Measurements from ENCODE around the gene LAMB1.
"Not testable (repeated sequence)": the region's sequence is repeated elsewhere in the genome, so short reads cannot be mapped to it uniquely, and the experiment has no call there.

Gene LAMB1

GRCh38 chr7:108002726-108003598 lies at the start of gene LAMB1:
Gene LAMB1, minus strand, starts transcription at chr7:108003161. Its CDS starts 276 bp downstream, at chr7:108002885.
- DNase-seq (ENCODE audit: extremely low read depth in 1 of 2, low read depth in 1 of 2), result no peak

GRCh38 chr7:108051454-108051853 lies 48.5 kb upstream of the LAMB1 start:
- no peak for DNase-seq (ENCODE audit: extremely low read depth in 1 of 2, low read depth in 1 of 2)

DNA sequence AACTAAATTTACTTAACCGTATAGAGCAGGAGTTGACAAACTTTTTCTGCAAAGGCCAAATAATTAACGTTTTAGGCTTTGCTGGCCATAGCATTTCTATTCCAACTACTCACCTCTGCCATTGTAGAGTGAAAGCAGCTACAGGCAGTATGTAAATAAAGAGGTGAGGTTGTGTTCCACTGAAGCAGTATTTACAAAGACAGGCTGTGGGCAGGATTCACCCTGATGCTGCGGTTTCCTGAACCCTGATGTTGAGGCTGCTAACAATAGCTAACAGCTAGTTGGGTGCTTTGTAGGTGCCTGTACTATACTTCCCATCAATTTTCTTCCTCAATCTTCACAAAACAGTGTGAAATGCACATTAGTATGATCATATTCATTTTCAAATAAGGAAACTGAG lies 47.0 kb upstream of the LAMB1 start:
- no peak for DNase-seq (ENCODE audit: extremely low read depth in 1 of 2, low read depth in 1 of 2)

DNA sequence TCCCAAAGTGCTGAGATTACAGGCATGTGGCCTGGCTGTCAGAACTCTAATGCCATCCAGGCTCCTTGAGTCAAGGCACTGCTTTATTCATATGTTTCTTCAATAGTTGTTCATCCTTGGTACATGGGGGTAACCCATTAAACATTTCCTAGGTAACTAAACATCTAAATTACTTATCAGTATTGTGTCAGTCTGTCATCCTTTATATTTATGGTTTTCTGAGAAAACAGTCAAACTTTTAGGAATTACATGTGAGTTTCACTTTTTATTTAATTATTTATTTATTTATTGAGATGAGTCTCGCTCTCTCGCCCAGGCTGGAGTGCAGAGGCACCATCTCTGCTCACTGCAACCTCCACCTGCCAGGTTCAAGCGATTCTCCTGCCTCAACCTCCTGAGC lies 45.5 kb upstream of the LAMB1 start:
- DNase-seq (ENCODE audit: extremely low read depth in 1 of 2, low read depth in 1 of 2), result no peak

DNA sequence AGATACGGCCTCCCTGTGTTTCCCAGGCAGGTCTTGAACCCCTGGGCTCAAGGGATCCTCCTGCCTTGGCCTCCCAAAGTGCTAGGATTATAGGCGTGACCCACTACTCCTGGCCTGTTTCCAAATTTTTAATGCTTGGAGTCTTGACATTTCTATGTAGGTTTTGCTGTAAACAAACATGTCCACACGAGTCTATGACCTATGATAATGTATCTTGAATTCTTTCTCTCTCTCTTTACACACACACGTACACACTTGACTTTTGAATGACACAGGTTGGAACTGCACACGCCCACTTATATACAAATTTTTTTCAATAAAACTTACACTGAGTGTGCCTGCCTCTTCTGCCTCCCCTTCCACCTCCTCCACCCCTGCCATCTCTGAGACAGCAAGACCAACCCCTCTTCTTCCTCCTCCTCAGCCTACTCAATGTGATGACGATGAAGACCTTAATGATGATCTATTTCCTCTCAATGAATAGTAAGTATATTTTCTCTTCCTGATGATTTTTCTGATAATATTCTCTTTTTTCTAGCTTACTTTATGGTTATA lies 44.1 kb upstream of the LAMB1 start:
- DNase-seq (ENCODE audit: extremely low read depth in 1 of 2, low read depth in 1 of 2), result no peak

- DNase-seq (ENCODE audit: extremely low read depth in 1 of 2, low read depth in 1 of 2), result no peak
Measured at GRCh38 chr7:108045669-108046068, 42.7 kb upstream of the LAMB1 start.

- no peak for DNase-seq (ENCODE audit: extremely low read depth in 1 of 2, low read depth in 1 of 2)
Measured at GRCh38 chr7:108045154-108045553, 42.2 kb upstream of the LAMB1 start.

GRCh38 chr7:108044345-108044744 lies 41.4 kb upstream of the LAMB1 start:
- no peak for DNase-seq (ENCODE audit: extremely low read depth in 1 of 2, low read depth in 1 of 2)

DNA sequence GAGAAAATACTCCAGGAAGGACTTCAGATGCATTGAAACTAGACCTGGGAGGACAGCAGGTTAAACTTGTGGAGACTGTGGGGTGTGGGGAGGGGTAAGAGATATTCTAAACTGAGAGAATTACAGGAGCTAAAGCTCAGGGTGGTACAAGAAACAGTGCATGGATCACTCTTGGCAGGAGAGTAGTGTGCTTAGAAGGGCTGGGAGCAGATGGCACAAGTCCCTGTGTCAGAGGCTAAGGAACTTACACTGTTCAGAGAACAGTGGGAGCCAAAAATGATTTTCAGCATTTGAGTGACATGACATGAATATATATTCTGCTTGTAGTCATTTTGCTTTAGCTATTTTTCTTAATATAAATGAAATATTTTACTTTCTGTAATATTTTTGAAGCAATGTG lies 36.0 kb upstream of the LAMB1 start:
- no peak for DNase-seq (ENCODE audit: extremely low read depth in 1 of 2, low read depth in 1 of 2)

DNA sequence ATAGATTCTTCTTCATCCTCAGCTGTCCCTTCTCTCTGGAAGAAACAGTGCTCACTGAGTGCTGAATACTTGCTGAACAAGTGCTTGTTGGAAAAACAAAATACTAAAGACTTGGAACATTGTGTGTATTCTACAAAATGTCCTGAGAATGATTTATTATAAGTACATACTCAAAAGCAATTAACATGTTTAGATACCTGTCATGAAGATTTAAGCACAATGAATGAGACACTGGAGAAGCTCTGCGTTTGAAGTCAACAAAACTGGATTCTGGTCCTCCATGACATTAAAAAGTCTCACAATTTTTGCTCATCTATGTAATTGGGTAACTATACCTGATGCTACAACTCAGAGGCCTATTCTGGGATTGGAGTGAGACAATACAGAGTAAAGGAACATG lies 34.8 kb upstream of the LAMB1 start:
- DNase-seq (ENCODE audit: extremely low read depth in 1 of 2, low read depth in 1 of 2), result no peak

GRCh38 chr7:108037140-108037539 lies 34.2 kb upstream of the LAMB1 start:
- DNase-seq (ENCODE audit: extremely low read depth in 1 of 2, low read depth in 1 of 2), result no peak

GRCh38 chr7:108034586-108034985 lies 31.6 kb upstream of the LAMB1 start:
- DNase-seq (ENCODE audit: extremely low read depth in 1 of 2, low read depth in 1 of 2), result no peak

GRCh38 chr7:108033776-108034497 lies 31.0 kb upstream of the LAMB1 start:
- DNase-seq (ENCODE audit: extremely low read depth in 1 of 2, low read depth in 1 of 2), result no peak

DNA sequence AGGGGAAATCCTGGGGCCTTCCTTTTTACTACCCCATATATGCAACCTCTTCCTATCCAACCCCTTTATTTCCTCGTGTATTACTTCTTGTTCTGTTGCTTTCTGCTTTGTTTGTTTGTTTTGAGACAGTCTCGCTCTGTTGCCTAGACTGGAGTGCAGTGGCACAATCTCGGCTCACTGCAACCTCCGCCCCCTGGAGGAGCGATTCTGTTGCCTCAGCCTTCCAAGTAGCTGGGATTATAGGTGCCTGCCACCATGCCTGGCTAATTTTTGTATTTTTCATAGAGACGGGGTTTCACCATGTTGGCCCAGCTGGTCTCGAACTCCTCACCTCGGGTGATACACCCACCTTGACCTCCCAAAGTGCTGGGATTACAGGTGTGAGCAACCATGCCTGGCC lies 30.3 kb upstream of the LAMB1 start:
- DNase-seq (ENCODE audit: extremely low read depth in 1 of 2, low read depth in 1 of 2), result not testable (repeated sequence)

DNA sequence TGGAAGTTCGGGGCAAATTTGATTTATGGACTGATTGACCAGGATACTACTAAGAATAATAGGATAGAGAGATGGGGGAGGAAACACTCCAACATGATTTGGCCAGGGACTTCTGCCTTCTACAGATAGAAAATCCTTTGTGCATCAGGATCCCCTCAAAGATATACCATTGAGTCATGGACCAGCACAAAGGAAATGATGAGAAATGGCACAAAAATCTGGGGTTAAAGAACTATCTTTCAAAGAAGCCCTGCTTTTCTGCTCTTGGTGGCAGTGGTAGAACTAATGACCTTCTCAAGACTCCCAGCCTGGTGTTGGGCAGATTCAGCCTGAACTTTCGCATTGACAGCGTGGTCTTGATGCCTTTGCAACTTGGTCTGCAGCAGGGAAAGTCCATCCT lies 27.6 kb upstream of the LAMB1 start:
- no peak for DNase-seq (ENCODE audit: extremely low read depth in 1 of 2, low read depth in 1 of 2)

DNA sequence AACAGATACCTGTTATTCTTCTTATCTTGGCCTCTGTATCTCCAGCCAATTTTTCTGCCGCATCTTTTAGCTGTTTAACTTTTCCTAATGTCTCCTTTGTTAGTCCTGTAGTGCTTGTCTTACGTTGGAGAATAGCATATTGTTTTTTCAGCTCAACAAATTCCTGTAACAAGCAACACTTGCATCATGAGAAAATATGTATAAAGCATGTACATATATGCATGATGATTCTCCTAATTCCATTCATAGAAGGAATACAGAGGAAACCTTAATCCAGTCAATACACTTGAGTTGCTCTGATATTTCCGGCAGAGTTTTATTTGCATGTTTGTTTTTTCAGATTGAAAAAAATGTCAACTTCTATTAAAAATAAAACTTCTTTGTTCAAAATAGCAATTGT lies 26.1 kb upstream of the LAMB1 start:
- DNase-seq (ENCODE audit: extremely low read depth in 1 of 2, low read depth in 1 of 2), result no peak

DNA sequence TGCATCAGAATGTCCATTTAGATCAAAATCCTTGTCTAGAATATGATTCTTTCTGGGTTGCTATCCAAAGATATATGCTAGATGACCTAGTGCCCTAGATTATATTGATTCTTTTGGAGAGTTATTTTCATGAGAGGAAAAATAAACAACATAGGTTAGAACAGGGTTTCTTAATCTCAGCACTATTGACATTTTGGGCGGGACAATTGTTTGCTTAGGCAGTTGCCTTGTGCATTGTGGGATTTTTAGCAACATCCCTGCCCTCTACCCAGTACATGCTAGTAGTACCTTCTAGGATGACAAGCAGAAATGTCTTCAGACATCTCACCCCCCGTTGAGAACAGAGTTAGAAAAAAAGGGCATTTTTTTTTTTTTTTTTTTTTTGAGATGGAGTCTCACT lies 25.1 kb upstream of the LAMB1 start:
- DNase-seq (ENCODE audit: extremely low read depth in 1 of 2, low read depth in 1 of 2), result no peak

- no peak for DNase-seq (ENCODE audit: extremely low read depth in 1 of 2, low read depth in 1 of 2)
Measured at GRCh38 chr7:108027239-108027638, 24.3 kb upstream of the LAMB1 start.

GRCh38 chr7:108026647-108027046 lies 23.7 kb upstream of the LAMB1 start:
- DNase-seq (ENCODE audit: extremely low read depth in 1 of 2, low read depth in 1 of 2), result no peak

- no peak for DNase-seq (ENCODE audit: extremely low read depth in 1 of 2, low read depth in 1 of 2)
Measured at GRCh38 chr7:108026116-108026515, 23.2 kb upstream of the LAMB1 start.

- no peak for DNase-seq (ENCODE audit: extremely low read depth in 1 of 2, low read depth in 1 of 2)
Measured at GRCh38 chr7:108024538-108024937, 21.6 kb upstream of the LAMB1 start.

DNA sequence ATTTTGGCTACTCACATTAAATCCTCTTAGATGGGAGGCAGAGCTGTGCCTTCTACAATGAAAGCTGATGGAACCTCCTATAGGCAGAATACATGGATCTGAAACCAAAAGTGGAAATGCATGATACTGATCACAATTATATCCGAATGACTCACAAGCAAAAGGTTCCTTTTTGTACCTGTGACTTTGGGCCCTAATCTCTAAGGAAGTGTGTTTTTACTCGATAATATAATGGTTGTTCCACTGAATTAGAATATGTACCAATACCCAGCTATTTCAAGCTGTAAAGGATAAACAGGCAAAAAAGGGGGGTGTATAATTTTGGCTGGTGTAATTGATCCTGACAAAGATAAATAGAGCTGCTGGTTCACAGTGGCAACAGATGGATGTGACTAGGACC lies 17.6 kb upstream of the LAMB1 start:
- no peak for DNase-seq (ENCODE audit: extremely low read depth in 1 of 2, low read depth in 1 of 2)

Measured in stimulated activated CD8-positive, alpha-beta memory T cell treated with anti-CD3 and anti-CD28 coated beads, Interleukin-7, amount 100 ng/mL, for 48 hours (primary cell).